Neutrophil (primary cell): ENCODE results near the gene GPSM1.

Experiments
- H3K27ac ChIP-seq: fragments of 200-600 bp; sonication (generic); 2 replicates; pipeline ENCODE4 v1.5.1; 2016; ENCODE audit warnings: mild to moderate bottlenecking, moderate library complexity
- H3K27me3 ChIP-seq: fragments of 200-600 bp; sonication (generic); 2 replicates; pipeline ENCODE4 v1.6.0; 2016; ENCODE audit warnings: mild to moderate bottlenecking
- H3K36me3 ChIP-seq: fragments of 200-600 bp; sonication (generic); 2 replicates; pipeline ENCODE4 v1.5.1; 2017
- H3K4me1 ChIP-seq, 2 experiments: fragments of 200-600 bp in 1 of 2; sonication (generic) in 1 of 2; 1 replicate in 1 of 2; 2 replicates in 1 of 2; pipeline versions ENCODE4 v1.5.1 to v1.6.1; 2013 to 2016; ENCODE audit warnings: low read depth in 1 of 2, low read length in 1 of 2, mild to moderate bottlenecking in 1 of 2, moderate library complexity in 1 of 2; ENCODE audit not compliant: control insufficient read depth in 1 of 2, insufficient read depth in 1 of 2
- H3K4me3 ChIP-seq, 2 experiments: fragments of 200-600 bp in 1 of 2; sonication (generic) in 1 of 2; 1 replicate in 1 of 2; 2 replicates in 1 of 2; pipeline ENCODE4 v1.5.1; 2013 to 2016; ENCODE audit warnings: low read depth in 1 of 2, low read length in 1 of 2, mild to moderate bottlenecking in 1 of 2, moderate library complexity in 1 of 2
- H3K9me3 ChIP-seq: fragments of 200-600 bp; sonication (generic); 2 replicates; pipeline ENCODE4 v1.5.1; 2016
- CTCF ChIP-seq: fragments of 200-600 bp; sonication (generic); IDR thresholded peaks from 2 replicates; pipeline ENCODE4 v1.5.1; 2016; ENCODE audit warnings: antibody characterized with exemption

The GPSM1 gene

DNA sequence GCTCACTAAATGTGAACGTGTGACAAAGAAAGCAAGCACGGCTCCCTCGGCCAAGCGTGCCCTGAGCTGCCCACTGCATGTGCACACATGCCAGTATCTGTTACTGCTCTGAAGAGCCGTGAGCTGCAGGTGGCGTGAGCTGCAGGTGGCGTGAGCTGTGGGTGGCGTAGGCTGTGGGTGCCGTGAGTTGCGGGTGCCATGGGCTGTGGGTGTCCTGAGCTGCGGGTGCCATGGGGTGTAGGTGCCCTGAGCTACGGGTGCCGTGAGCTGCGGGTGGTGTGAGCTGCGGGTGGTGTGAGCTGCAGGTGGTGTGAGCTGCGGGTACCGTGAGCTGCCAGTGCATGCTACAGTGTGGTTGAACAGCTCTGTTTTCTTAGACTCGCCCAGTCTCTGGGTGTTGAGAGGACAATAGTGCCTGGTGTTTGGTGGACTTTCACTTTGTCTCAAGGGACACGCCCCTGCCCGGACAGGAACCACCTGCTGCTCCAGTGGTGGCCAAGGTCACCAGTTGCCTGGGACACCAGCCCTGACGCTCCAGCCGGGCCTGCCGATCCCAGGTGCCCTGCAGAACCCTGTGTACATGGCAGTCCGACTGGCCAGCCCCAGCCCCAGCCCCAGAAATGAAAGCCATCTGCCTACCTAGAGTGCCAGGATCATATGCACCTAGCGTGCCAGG lies 30.2 kb upstream of the GPSM1 start:
- H3K9me3 ChIP-seq = no peaks in the 10 kb centered on the region
- H3K36me3 ChIP-seq = no peaks in the 10 kb centered on the region
- no peak overlapping the region for H3K4me3 ChIP-seq
- no peaks in the 10 kb centered on the region for H3K4me1 ChIP-seq
- no peaks in the 10 kb centered on the region for H3K27me3 ChIP-seq
- no peak overlapping the region for H3K27ac ChIP-seq
- no peak for TF ChIP-seq CTCF

DNA sequence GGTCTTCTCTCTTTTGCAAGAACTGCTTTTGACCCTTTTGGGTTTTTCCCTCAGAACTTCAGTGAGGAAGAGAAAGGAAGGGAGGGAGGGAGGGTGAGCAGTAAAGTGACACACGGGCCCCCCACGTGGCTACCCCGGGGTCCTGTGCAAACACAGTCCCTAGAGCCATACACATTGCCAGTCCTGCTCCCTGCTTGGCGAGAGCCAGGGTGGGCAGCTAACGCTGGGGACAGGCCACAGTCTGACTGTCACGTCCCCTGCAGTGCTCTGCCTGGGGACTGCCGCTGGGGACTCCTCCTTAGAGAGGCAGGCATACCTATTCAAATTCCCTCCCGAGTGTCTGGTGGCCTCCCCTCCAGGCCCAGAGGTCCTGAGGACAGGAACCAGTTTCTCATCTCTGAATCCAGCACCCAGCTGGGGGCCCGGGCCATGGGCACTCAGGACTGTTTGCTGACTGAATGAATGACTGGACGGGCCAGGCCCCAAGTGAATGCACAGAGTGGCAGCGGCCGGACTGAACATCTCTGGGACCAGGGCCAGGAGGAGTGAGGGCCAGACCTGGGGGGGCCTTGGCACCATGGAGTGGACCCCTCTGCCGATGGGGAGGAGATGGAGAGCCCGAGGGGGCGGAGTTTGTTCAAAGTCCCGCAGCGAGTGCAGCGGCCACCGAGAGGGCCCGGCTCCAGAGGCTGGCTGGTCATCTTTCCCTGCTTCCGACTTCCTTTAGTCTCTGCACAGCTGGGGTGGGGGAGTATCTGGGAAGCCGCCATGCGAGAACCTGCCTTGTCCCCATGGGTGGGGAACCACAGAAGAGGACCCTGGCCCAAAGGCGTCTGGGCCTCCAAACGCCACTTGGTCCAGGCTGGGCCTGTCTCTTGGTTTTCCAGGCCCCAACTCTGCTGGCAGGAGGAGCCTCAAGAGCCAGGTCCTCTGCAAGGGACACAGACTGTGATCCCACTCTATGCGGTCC lies 29.3 kb upstream of the GPSM1 start:
- H3K4me1 ChIP-seq = no peaks in the 10 kb centered on the region
- no peak overlapping the region for H3K27ac ChIP-seq
- H3K9me3 ChIP-seq = no peaks in the 10 kb centered on the region
- no peak overlapping the region for H3K4me3 ChIP-seq
- TF ChIP-seq CTCF = no peak
- no peaks in the 10 kb centered on the region for H3K27me3 ChIP-seq
- no peaks in the 10 kb centered on the region for H3K36me3 ChIP-seq

GRCh38 chr9:136299116-136299515 lies 28.2 kb upstream of the GPSM1 start:
- no peaks in the 10 kb centered on the region for H3K27me3 ChIP-seq
- H3K36me3 ChIP-seq = no peaks in the 10 kb centered on the region
- H3K4me3 ChIP-seq = no peak overlapping the region
- H3K27ac ChIP-seq = no peak overlapping the region
- no peaks in the 10 kb centered on the region for H3K4me1 ChIP-seq
- TF ChIP-seq CTCF = no peak
- no peaks in the 10 kb centered on the region for H3K9me3 ChIP-seq

- no peaks in the 10 kb centered on the region for H3K9me3 ChIP-seq
- no peaks in the 10 kb centered on the region for H3K36me3 ChIP-seq
- no peak overlapping the region for H3K27ac ChIP-seq
- H3K4me3 ChIP-seq = no peak overlapping the region
- TF ChIP-seq CTCF = no peak
- no peaks in the 10 kb centered on the region for H3K27me3 ChIP-seq
- no peaks in the 10 kb centered on the region for H3K4me1 ChIP-seq
These were observed 27.8 kb upstream of the GPSM1 start for GRCh38 chr9:136299541-136299940.

DNA sequence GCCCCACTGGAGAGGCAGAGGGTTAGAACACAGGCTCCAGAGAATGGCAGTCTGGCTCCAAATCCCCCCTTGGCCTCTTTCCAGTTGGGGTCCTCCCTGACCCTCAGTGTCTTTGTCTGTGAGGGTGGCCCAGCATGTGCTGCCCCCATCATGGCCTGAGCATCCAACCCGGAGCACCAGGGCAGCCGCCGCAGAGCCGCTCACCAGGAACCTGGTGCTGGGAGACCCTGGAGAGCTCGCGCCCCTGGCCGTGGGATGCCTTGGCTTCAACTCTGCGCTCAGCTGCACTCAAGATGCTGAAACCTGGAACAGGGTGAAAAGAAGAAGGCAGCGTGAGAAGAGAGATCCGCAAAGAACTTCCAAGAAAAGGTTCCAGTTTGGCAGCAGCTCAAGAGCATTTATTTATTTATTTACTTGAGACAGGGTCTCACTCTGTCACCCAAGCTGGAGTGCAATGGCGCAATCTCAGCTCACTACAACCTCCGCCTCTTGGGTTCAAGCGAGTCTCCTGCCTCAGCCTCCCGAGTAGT lies 27.3 kb upstream of the GPSM1 start:
- no peak overlapping the region for H3K4me3 ChIP-seq
- no peaks in the 10 kb centered on the region for H3K4me1 ChIP-seq
- H3K27me3 ChIP-seq = peaks cover 3% of the 10 kb centered on the region
- no peaks in the 10 kb centered on the region for H3K9me3 ChIP-seq
- H3K36me3 ChIP-seq = no peaks in the 10 kb centered on the region
- TF ChIP-seq CTCF = no peak
- no peak overlapping the region for H3K27ac ChIP-seq
